Stimulated activated CD8-positive, alpha-beta memory T cell treated with anti-CD3 and anti-CD28 coated beads, Interleukin-12 subunit alpha, Interleukin-12 subunit beta, amount 100 ng/mL, for 4 hours (primary cell): ENCODE results near the gene KLK5.

Experiments used
- DNase-seq: peaks from one replicate; pipeline ENCODE4 v3.0.0-alpha.2; 2020; ENCODE audit warnings: low read depth

KLK5 gene

GRCh38 chr19:50968716-50969412, 16.0 kb upstream of the KLK5 start:
- DNase-seq: no peak

GRCh38 chr19:50967929-50968715, 15.3 kb upstream of the KLK5 start:
- no peak for DNase-seq

- DNase-seq: no peak
Observed at GRCh38 chr19:50964266-50964665, 11.4 kb upstream of the KLK5 start.

GRCh38 chr19:50963381-50963780, 10.5 kb upstream of the KLK5 start:
- DNase-seq: no peak

- no peak for DNase-seq
Observed at GRCh38 chr19:50962245-50962644, 9.4 kb upstream of the KLK5 start.

- no peak for DNase-seq
Observed at GRCh38 chr19:50959731-50960500, 7.1 kb upstream of the KLK5 start.

GRCh38 chr19:50957587-50957986, 4.7 kb upstream of the KLK5 start:
- no peak for DNase-seq

- no peak for DNase-seq
Observed at GRCh38 chr19:50949861-50950260, 3.0 kb downstream of the KLK5 start.

- no peak for DNase-seq
Observed at GRCh38 chr19:50947123-50947522, 5.7 kb downstream of the KLK5 start.

GRCh38 chr19:50944795-50945194, 8.0 kb downstream of the KLK5 start:
- DNase-seq: no peak

GRCh38 chr19:50943074-50943828, 9.6 kb downstream of the KLK5 start:
- DNase-seq: no peak

GRCh38 chr19:50939596-50939995, 13.2 kb downstream of the KLK5 start:
- DNase-seq: no peak

- no peak for DNase-seq
Observed at GRCh38 chr19:50933640-50934039, 19.2 kb downstream of the KLK5 start.

- DNase-seq: no peak
Observed at GRCh38 chr19:50932690-50933083, 20.2 kb downstream of the KLK5 start.

- DNase-seq: no peak
Observed at GRCh38 chr19:50932018-50932689, 20.7 kb downstream of the KLK5 start.

- no peak for DNase-seq
Observed at GRCh38 chr19:50931023-50931422, 21.8 kb downstream of the KLK5 start.

GRCh38 chr19:50928831-50929230, 24.0 kb downstream of the KLK5 start:
- DNase-seq: no peak

GRCh38 chr19:50926144-50926543, 26.7 kb downstream of the KLK5 start:
- no peak for DNase-seq

- DNase-seq: no peak
Observed at GRCh38 chr19:50925734-50926133, 27.1 kb downstream of the KLK5 start.

GRCh38 chr19:50924586-50924985, 28.3 kb downstream of the KLK5 start:
- no peak for DNase-seq

GRCh38 chr19:50922317-50922853, 30.5 kb downstream of the KLK5 start:
- peak; percentile 30 for DNase-seq
